Ascending aorta (tissue), 2 donors: ENCODE results near the gene ZIC1. TPM values are rescaled to one million over a fixed set of nuclear protein-coding genes. Genes with fewer than 3 reads are reported as not detected.

Experiments
- DNase-seq, 2 donors: peaks; one replicate each; pipeline ENCODE4 v3.0.0-alpha.2; 2019; ENCODE audit warnings: low spot score in 2 of 2
- H3K27ac ChIP-seq, 2 donors: fragments of 200-600 bp; sonication (generic); one replicate each; pipeline ENCODE4 v1.5.1; 2016 to 2017; ENCODE audit warnings: mild to moderate bottlenecking in 1 of 2
- H3K27me3 ChIP-seq: fragments of 200-600 bp; sonication (generic); one replicate; pipeline ENCODE4 v1.5.1; 2017
- H3K36me3 ChIP-seq, 2 donors: fragments of 200-600 bp; sonication (generic); one replicate each; pipeline ENCODE4 v1.5.1; 2016
- H3K4me1 ChIP-seq, 2 donors: fragments of 200-600 bp; sonication (generic); one replicate each; pipeline ENCODE4 v1.5.1; 2016 to 2017; ENCODE audit warnings: mild to moderate bottlenecking in 1 of 2
- H3K4me3 ChIP-seq, 2 donors: fragments of 200-600 bp; sonication (generic); one replicate each; pipeline ENCODE4 v1.5.1; 2016 to 2017; ENCODE audit warnings: mild to moderate bottlenecking in 1 of 2
- H3K9me3 ChIP-seq, 2 donors: fragments of 200-600 bp; sonication (generic); one replicate each; pipeline ENCODE4 v1.5.1; 2016
- CTCF ChIP-seq, 3 experiments: fragments of 200-600 bp in 2 of 3; fragments of 450-650 bp in 1 of 3; sonication (generic) in 2 of 3; IDR thresholded peaks; one replicate each; pipeline ENCODE4 v1.5.1; 2016 to 2019; ENCODE audit warnings: antibody characterized with exemption in 3 of 3, mild to moderate bottlenecking in 1 of 3, moderate library complexity in 1 of 3
- intact Hi-C: fragments of 100-400 bp; cut with DNase I; formaldehyde crosslinking; loops from one replicate; pipeline ENCODE4 v1.15.1; 2023
- total RNA-seq: library from RNA; depleted of rRNA; stranded (reverse); fragments of >200 nt; gene quantifications from one replicate; pipeline ENCODE4 v1.1.0, GENCODE V29; 2016

ZIC1 gene
- total RNA-seq, 1 donor from 2014 or later, result 1.5 TPM

GRCh38 chr3:147365196-147366115, 43.7 kb upstream of the ZIC1 start:
- intact Hi-C loops, result no loop called here
- no peaks in the 10 kb centered on the region for H3K9me3 ChIP-seq
- H3K4me1 ChIP-seq, result no peaks in the 10 kb centered on the region
- H3K4me3 ChIP-seq, result no peak overlapping the region
- no peak overlapping the region for H3K27ac ChIP-seq
- no peak for TF ChIP-seq CTCF (IDR thresholded peaks at IDR 0.05)
- H3K36me3 ChIP-seq, result no peaks in the 10 kb centered on the region
- H3K27me3 ChIP-seq, result peaks cover 18% of the 10 kb centered on the region
- no peak for DNase-seq

- no peak for DNase-seq
- H3K36me3 ChIP-seq, result no peaks in the 10 kb centered on the region
- H3K9me3 ChIP-seq, result no peaks in the 10 kb centered on the region
- no peak overlapping the region for H3K4me3 ChIP-seq
- H3K27me3 ChIP-seq, result peaks cover 8% of the 10 kb centered on the region
- H3K4me1 ChIP-seq, result no peaks in the 10 kb centered on the region
- intact Hi-C loops, result no loop called here
- H3K27ac ChIP-seq, result no peak overlapping the region
- TF ChIP-seq CTCF (IDR thresholded peaks at IDR 0.05), result no peak
Measured at GRCh38 chr3:147367676-147368075, 41.5 kb upstream of the ZIC1 start.

GRCh38 chr3:147368151-147368550, 41.0 kb upstream of the ZIC1 start:
- Histone ChIP-seq H3K36me3 (no peaks in the 10 kb centered on the region), H3K4me1 (no peaks in the 10 kb centered on the region), H3K27me3 (peaks cover 8% of the 10 kb centered on the region), H3K4me3 (no peak overlapping the region), H3K27ac (no peak overlapping the region), H3K9me3 (no peaks in the 10 kb centered on the region)
- TF ChIP-seq CTCF (IDR thresholded peaks at IDR 0.05), result no peak
- DNase-seq, result no peak
- intact Hi-C loops, result no loop called here

GRCh38 chr3:147368561-147369221, 40.5 kb upstream of the ZIC1 start:
- no peak overlapping the region for H3K27ac ChIP-seq
- no peaks in the 10 kb centered on the region for H3K36me3 ChIP-seq
- intact Hi-C loops, result no loop called here
- DNase-seq, result no peak
- H3K9me3 ChIP-seq, result no peaks in the 10 kb centered on the region
- no peak for TF ChIP-seq CTCF (IDR thresholded peaks at IDR 0.05)
- H3K4me1 ChIP-seq, result no peaks in the 10 kb centered on the region
- H3K4me3 ChIP-seq, result no peak overlapping the region
- peaks cover 8% of the 10 kb centered on the region for H3K27me3 ChIP-seq

GRCh38 chr3:147369231-147369630, 39.9 kb upstream of the ZIC1 start:
- no peaks in the 10 kb centered on the region for H3K36me3 ChIP-seq
- H3K27ac ChIP-seq, result no peak overlapping the region
- no peaks in the 10 kb centered on the region for H3K4me1 ChIP-seq
- DNase-seq, result no peak
- intact Hi-C loops, result no loop called here
- H3K27me3 ChIP-seq, result peaks cover 8% of the 10 kb centered on the region
- H3K9me3 ChIP-seq, result no peaks in the 10 kb centered on the region
- H3K4me3 ChIP-seq, result no peak overlapping the region
- TF ChIP-seq CTCF (IDR thresholded peaks at IDR 0.05), result no peak
